HEK293 (cell line): ENCODE data around the gene MBTD1.

ENCODE experiments used
- KLF10 ChIP-seq: fragments of 450-650 bp; IDR thresholded peaks from 2 replicates; pipeline ENCODE4 v1.5.1; 2018; ENCODE audit warnings: missing biosample characterization, mild to moderate bottlenecking, missing genetic modification characterization
- KLF16 ChIP-seq: fragments of 450-650 bp; formaldehyde crosslinking; IDR thresholded peaks from 2 replicates; pipeline ENCODE4 v1.5.1; 2017; ENCODE audit warnings: missing biosample characterization, missing genetic modification characterization
- KLF8 ChIP-seq: fragments of 450-650 bp; formaldehyde crosslinking; IDR thresholded peaks from 2 replicates; pipeline ENCODE4 v1.5.1; 2016; ENCODE audit warnings: missing biosample characterization, missing genetic modification characterization
- MZF1 ChIP-seq: fragments of 450-650 bp; formaldehyde crosslinking; IDR thresholded peaks from 2 replicates; pipeline ENCODE4 v1.5.1; 2017; ENCODE audit warnings: missing biosample characterization, missing genetic modification characterization, borderline replicate concordance
- OSR2 ChIP-seq: fragments of 450-650 bp; formaldehyde crosslinking; IDR thresholded peaks from 2 replicates; pipeline ENCODE4 v1.5.1; 2016; ENCODE audit warnings: missing biosample characterization, missing genetic modification characterization
- SP2 ChIP-seq: fragments of 450-650 bp; formaldehyde crosslinking; IDR thresholded peaks from 2 replicates; pipeline ENCODE4 v1.5.1; 2016; ENCODE audit warnings: missing biosample characterization, missing genetic modification characterization
- TSHZ1 ChIP-seq: fragments of 450-650 bp; formaldehyde crosslinking; IDR thresholded peaks from 2 replicates; pipeline ENCODE4 v1.5.1; 2016; ENCODE audit warnings: missing biosample characterization, missing genetic modification characterization, borderline replicate concordance
- ZBTB10 ChIP-seq: fragments of 450-650 bp; formaldehyde crosslinking; IDR thresholded peaks from 2 replicates; pipeline ENCODE4 v1.5.1; 2016; ENCODE audit warnings: missing biosample characterization, missing genetic modification characterization
- ZBTB49 ChIP-seq: fragments of 450-650 bp; formaldehyde crosslinking; IDR thresholded peaks from 2 replicates; pipeline ENCODE4 v1.5.1; 2016; ENCODE audit warnings: missing biosample characterization, missing genetic modification characterization, low read depth
- ZFHX2 ChIP-seq: fragments of 450-650 bp; formaldehyde crosslinking; conservative IDR thresholded peaks from 2 replicates; pipeline ENCODE4 v1.5.1; 2016; ENCODE audit warnings: missing biosample characterization, missing genetic modification characterization
- ZNF24 ChIP-seq: fragments of 450-650 bp; formaldehyde crosslinking; IDR thresholded peaks from 2 replicates; pipeline ENCODE4 v1.5.1; 2016; ENCODE audit warnings: missing biosample characterization, missing genetic modification characterization
- ZNF341 ChIP-seq: fragments of 450-650 bp; formaldehyde crosslinking; IDR thresholded peaks from 2 replicates; pipeline ENCODE4; 2016; ENCODE audit warnings: low read depth, missing biosample characterization, missing genetic modification characterization
- ZNF354C ChIP-seq: fragments of 450-650 bp; formaldehyde crosslinking; IDR thresholded peaks from 2 replicates; pipeline ENCODE4 v1.5.1; 2016; ENCODE audit warnings: missing biosample characterization, missing genetic modification characterization, low read depth, borderline replicate concordance
- ZNF391 ChIP-seq: fragments of 450-650 bp; formaldehyde crosslinking; IDR thresholded peaks from 2 replicates; pipeline ENCODE4 v1.5.1; 2016; ENCODE audit warnings: low read depth, missing biosample characterization, missing genetic modification characterization, borderline replicate concordance
- ZNF600 ChIP-seq: fragments of 450-650 bp; formaldehyde crosslinking; IDR thresholded peaks from 2 replicates; pipeline ENCODE4 v1.5.1; 2016; ENCODE audit warnings: missing biosample characterization, missing genetic modification characterization
- ZNF629 ChIP-seq: fragments of 450-650 bp; formaldehyde crosslinking; IDR thresholded peaks from 2 replicates; pipeline ENCODE4 v1.5.1; 2017; ENCODE audit warnings: missing biosample characterization, missing genetic modification characterization
- ZNF654 ChIP-seq: fragments of 450-650 bp; formaldehyde crosslinking; IDR thresholded peaks from 2 replicates; pipeline ENCODE4 v1.5.1; 2016; ENCODE audit warnings: low read depth, missing biosample characterization, missing genetic modification characterization
- ZNF704 ChIP-seq: fragments of 450-650 bp; formaldehyde crosslinking; IDR thresholded peaks from 2 replicates; pipeline ENCODE4 v1.5.1; 2016; ENCODE audit warnings: missing biosample characterization, missing genetic modification characterization
- ZNF843 ChIP-seq: fragments of 450-650 bp; formaldehyde crosslinking; IDR thresholded peaks from 2 replicates; pipeline ENCODE4 v1.5.1; 2016; ENCODE audit warnings: missing biosample characterization, missing genetic modification characterization
- ZSCAN23 ChIP-seq: fragments of 450-650 bp; formaldehyde crosslinking; IDR thresholded peaks from 2 replicates; pipeline ENCODE4 v1.5.1; 2016; ENCODE audit warnings: missing biosample characterization, missing genetic modification characterization

The MBTD1 gene

GRCh38 chr17:51165680-51166197, 94.1 kb downstream of the MBTD1 start (continued):
- TF ChIP-seq TSHZ1 (peak; percentile 33; the same call in 1 of the 2 replicates), ZBTB10 (tag by site-specific recombination) (peak; percentile 67), KLF10 (no peak), OSR2 (no peak), ZNF843 (tag by site-specific recombination) (peak; percentile 66), ZNF24 (tag by site-specific recombination) (peak; percentile 80; the same call in 1 of the 2 replicates), MZF1 (tag by site-specific recombination) (no peak), ZNF391 (tag by site-specific recombination) (peak; percentile 84; the same call in 1 of the 2 replicates), ZNF704 (tag by site-specific recombination) (no peak), ZFHX2 (tag by site-specific recombination) (peak; percentile 86), ZSCAN23 (tag by site-specific recombination) (peak; percentile 53), ZNF341 (tag by site-specific recombination) (peak; percentile 71), KLF16 (tag by site-specific recombination) (peak; percentile 6; the same call in 1 of the 2 replicates), ZNF354C (no peak), ZNF654 (tag by site-specific recombination) (no peak), SP2 (tag by site-specific recombination) (peak; percentile 53; the same call in 1 of the 2 replicates), ZNF629 (tag by site-specific recombination) (peak; percentile 72), ZBTB49 (tag by site-specific recombination) (no peak), KLF8 (tag by site-specific recombination) (peak; percentile 89), ZNF600 (tag by site-specific recombination) (peak; percentile 99)
- TF ChIP-seq, all 188 proteins: peak for 61
